ENCODE measurements around the gene PRKCG.

DNA sequence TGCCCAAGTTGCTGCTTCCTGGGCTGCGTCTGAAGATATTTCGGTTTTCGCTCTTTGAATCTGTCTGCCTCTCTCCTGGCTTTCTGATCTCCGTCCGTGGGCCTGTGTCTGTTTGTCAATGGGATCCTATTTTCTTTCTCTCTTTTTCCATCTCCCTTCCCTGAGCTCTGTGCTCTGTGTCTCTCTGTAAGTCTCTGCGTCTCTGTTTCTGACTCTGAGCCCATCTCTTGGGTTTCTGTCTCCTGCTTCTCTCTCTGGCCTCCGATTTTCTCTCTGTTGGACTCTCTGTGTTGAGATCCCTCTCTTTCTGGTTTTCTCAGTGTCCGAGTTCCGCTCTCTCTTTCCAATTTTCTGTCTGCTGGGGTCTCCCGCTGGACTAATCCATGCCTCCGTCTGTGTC, 1.7 kb downstream of the PRKCG start:
- TF ChIP-seq, protein P1, sequence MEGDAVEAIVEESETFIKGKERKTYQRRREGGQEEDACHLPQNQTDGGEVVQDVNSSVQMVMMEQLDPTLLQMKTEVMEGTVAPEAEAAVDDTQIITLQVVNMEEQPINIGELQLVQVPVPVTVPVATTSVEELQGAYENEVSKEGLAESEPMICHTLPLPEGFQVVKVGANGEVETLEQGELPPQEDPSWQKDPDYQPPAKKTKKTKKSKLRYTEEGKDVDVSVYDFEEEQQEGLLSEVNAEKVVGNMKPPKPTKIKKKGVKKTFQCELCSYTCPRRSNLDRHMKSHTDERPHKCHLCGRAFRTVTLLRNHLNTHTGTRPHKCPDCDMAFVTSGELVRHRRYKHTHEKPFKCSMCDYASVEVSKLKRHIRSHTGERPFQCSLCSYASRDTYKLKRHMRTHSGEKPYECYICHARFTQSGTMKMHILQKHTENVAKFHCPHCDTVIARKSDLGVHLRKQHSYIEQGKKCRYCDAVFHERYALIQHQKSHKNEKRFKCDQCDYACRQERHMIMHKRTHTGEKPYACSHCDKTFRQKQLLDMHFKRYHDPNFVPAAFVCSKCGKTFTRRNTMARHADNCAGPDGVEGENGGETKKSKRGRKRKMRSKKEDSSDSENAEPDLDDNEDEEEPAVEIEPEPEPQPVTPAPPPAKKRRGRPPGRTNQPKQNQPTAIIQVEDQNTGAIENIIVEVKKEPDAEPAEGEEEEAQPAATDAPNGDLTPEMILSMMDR (conservative IDR thresholded peaks at IDR 0.05; ENCODE audit: low read depth, low read length): no peak
- TF ChIP-seq EZH2 (IDR thresholded peaks at IDR 0.05; ENCODE audit: borderline replicate concordance, low read depth, low read length, poor library complexity, severe bottlenecking): no peak
